ENCODE measurements around the gene TACC2.

Gene TACC2

GRCh38 chr10:122298598-122299301, 309.8 kb downstream of the TACC2 start:
- DNase-seq (ENCODE audit: low read depth): no peak
- peak overlapping the region; percentile 14 for H3K4me3 ChIP-seq (ENCODE audit: low read length)
- TF ChIP-seq CTCF (conservative IDR thresholded peaks at IDR 0.05; ENCODE audit: low read depth, low read length): peak; percentile 90

- TF ChIP-seq CTCF (conservative IDR thresholded peaks at IDR 0.05; ENCODE audit: low read depth, low read length): no peak
- no peak for DNase-seq (ENCODE audit: low read depth)
- H3K4me3 ChIP-seq (ENCODE audit: low read length): no peak overlapping the region
Observed at GRCh38 chr10:122299423-122300075, 310.6 kb downstream of the TACC2 start.

GRCh38 chr10:122301055-122301810, 312.3 kb downstream of the TACC2 start:
- TF ChIP-seq CTCF (conservative IDR thresholded peaks at IDR 0.05; ENCODE audit: low read depth, low read length): no peak
- DNase-seq (ENCODE audit: low read depth): peak; percentile 23
- H3K4me3 ChIP-seq (ENCODE audit: low read length): no peak overlapping the region

- no peak for DNase-seq (ENCODE audit: low read depth)
- no peak overlapping the region for H3K4me3 ChIP-seq (ENCODE audit: low read length)
Observed at GRCh38 chr10:122301811-122302115, 312.8 kb downstream of the TACC2 start.

GRCh38 chr10:122302315-122302714, 313.4 kb downstream of the TACC2 start:
- no peak overlapping the region for H3K4me3 ChIP-seq (ENCODE audit: low read length)
- no peak for DNase-seq (ENCODE audit: low read depth)
- no peak for TF ChIP-seq CTCF (conservative IDR thresholded peaks at IDR 0.05; ENCODE audit: low read depth, low read length)

More at GRCh38 chr10:122301811-122302115, 312.8 kb downstream of the TACC2 start:
- TF ChIP-seq CTCF (conservative IDR thresholded peaks at IDR 0.05; ENCODE audit: low read depth, low read length): no peak

GRCh38 chr10:122303271-122304053, 314.5 kb downstream of the TACC2 start:
- no peak for TF ChIP-seq CTCF (conservative IDR thresholded peaks at IDR 0.05; ENCODE audit: low read depth, low read length)
- H3K4me3 ChIP-seq (ENCODE audit: low read length): no peak overlapping the region
- DNase-seq (ENCODE audit: low read depth): no peak

Measured in retinal pigment epithelial cell (primary cell).